ENCODE data around the gene CCDC59.

Gene CCDC59

DNA sequence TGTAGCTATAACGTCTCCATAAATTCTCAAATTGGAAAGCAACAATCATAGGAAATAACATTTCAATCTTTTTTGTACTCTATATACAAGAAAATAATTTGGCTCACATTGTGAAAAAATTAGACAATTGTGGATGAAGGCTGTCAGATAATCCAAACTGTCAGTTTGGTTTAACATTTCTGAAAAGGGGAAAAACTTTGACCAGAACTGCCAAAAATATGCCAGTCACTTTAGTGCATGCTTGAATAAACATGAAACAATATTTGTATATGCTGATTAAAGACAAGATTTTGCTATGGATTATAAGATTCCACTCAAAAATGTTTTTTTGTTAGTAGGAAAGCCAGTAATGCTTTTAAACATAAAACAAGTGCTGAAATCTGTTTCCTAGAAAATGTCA, 38.9 kb downstream of the CCDC59 start:
- in situ Hi-C loops (cut with HindIII; ENCODE audit: low sequenced_read_pairs), result no loop called here

DNA sequence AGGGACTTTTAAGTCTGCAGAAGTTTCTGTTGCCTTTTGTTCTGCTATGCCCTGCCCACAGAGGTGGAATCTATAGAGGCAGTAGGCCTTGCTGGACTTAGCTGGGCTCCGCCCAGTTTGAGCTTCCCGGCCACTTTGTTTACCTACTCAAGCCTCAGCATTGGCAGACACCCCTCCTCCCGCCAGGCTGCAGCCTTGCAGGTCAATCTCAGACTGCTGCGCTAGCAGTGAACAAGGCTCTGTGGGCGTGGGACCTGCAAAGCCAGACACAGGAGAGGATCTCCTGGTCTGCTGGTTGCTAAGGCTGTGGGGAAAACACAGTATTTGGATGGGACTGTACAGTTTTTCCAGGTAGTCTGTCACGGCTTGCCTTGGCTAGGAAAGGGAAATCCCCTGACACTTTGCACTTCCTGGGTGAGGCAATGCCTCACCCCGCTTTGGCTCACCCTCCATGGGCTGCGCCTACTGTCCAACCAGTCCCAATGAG, 43.7 kb downstream of the CCDC59 start:
- in situ Hi-C loops (cut with HindIII; ENCODE audit: low sequenced_read_pairs), result no loop called here

All from endothelial cell of hepatic sinusoid (primary cell).